ENCODE results near the gene KMT2D. TPM values are rescaled to one million over a fixed set of nuclear protein-coding genes. Genes with fewer than 3 reads are reported as not detected.

KMT2D gene
- total RNA-seq, 3 donors from 2014 or later (not counting 1 experiment from before 2014, with no cell fraction given): 164 to 186 (median 182) TPM

DNA sequence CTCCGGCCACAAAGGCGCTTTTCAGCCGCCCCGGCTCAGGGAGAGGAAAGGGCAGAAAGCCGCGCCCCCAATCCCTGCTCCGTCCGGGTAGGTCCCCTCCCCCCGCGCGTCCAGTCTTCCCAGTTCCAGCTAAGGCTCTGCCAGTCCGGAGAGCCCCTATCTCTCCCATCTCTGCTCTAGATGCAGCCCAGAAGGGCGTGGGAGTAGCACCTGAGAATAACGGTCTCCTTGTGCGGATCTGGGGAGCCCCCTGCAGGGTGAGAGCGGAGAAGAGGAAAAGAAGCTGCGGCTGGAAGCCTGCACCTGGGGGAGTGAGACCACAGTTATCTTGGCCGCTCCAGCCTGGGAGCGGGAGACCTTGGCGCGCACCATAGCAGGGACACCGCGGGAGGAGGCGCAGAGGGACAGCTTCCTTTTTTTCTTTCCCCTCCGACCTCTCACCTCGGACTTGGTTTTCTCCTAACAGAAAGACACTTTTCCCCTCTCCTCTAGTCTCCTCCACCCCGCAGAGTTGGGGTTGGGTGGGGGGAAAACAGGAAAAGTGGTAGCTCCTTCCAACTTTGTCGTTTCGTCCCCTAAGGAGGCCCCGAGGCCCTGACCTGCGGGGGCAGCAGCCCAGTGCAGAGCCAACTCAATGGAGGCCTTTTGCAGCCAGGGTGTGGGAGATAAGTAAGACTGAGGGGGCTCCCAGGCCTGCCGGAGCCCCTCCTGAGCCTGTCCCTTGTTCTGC, 31.7 kb upstream of the KMT2D start:
- Histone ChIP-seq H3K4me3 (ENCODE audit: low read length) (no peak overlapping the region), H3K27me3 (ENCODE audit: control insufficient read depth, insufficient read depth, low read length) (peaks cover 50% of the 10 kb centered on the region), H3K4me1 (ENCODE audit: control insufficient read depth, insufficient read depth, low read length) (peaks cover 63% of the 10 kb centered on the region), H3K36me3 (ENCODE audit: control insufficient read depth, insufficient read depth, low read length) (peaks cover 6% of the 10 kb centered on the region), H3K27ac (ENCODE audit: low read length) (no peak overlapping the region), H3K9me3 (ENCODE audit: control insufficient read depth, insufficient read depth, low read length) (no peaks in the 10 kb centered on the region)
- Mint-ChIP-seq H3K4me1 (peaks cover 33 to 55% of the 10 kb centered on the region in 2 donors), H3K4me3 (no peak overlapping the region), H3K9me3 (no peaks in the 10 kb centered on the region), H3K27me3 (ENCODE audit: low read depth in 2 of 2) (peaks cover 27 to 49% of the 10 kb centered on the region in 2 donors), H3K36me3 (peaks cover 7% of the 10 kb centered on the region), H3K27ac (no peak overlapping the region)
- WGBS (ENCODE audit: insufficient coverage): 7% methylated on average over 29 of the region's 32 CpGs
- TF ChIP-seq, protein P1, sequence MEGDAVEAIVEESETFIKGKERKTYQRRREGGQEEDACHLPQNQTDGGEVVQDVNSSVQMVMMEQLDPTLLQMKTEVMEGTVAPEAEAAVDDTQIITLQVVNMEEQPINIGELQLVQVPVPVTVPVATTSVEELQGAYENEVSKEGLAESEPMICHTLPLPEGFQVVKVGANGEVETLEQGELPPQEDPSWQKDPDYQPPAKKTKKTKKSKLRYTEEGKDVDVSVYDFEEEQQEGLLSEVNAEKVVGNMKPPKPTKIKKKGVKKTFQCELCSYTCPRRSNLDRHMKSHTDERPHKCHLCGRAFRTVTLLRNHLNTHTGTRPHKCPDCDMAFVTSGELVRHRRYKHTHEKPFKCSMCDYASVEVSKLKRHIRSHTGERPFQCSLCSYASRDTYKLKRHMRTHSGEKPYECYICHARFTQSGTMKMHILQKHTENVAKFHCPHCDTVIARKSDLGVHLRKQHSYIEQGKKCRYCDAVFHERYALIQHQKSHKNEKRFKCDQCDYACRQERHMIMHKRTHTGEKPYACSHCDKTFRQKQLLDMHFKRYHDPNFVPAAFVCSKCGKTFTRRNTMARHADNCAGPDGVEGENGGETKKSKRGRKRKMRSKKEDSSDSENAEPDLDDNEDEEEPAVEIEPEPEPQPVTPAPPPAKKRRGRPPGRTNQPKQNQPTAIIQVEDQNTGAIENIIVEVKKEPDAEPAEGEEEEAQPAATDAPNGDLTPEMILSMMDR (IDR thresholded peaks at IDR 0.05): no peak
- intact Hi-C loops (cut with micrococcal nuclease): no loop called here
- DNase-seq (peak in 1 of 2 donors; percentile 75), ATAC-seq (no peak)

DNA sequence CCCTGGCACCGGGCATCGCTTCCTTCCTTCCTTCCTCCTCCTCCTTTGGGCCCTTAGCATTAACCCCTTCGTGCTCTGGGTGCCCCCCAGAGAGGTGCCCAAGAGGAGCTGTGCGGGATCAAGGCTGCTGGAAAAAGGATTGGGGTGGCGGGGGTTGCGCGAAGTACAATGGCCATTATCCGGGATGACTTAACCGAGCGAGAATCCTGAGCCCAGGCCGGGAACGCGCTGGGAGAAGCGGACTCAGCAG, 31.2 kb upstream of the KMT2D start:
- TF ChIP-seq, protein P1 (IDR thresholded peaks at IDR 0.05): no peak
- peaks cover 33 to 55% of the 10 kb centered on the region in 2 donors for H3K4me1 Mint-ChIP-seq
- no peak overlapping the region for H3K4me3 ChIP-seq (ENCODE audit: low read length)

DNA sequence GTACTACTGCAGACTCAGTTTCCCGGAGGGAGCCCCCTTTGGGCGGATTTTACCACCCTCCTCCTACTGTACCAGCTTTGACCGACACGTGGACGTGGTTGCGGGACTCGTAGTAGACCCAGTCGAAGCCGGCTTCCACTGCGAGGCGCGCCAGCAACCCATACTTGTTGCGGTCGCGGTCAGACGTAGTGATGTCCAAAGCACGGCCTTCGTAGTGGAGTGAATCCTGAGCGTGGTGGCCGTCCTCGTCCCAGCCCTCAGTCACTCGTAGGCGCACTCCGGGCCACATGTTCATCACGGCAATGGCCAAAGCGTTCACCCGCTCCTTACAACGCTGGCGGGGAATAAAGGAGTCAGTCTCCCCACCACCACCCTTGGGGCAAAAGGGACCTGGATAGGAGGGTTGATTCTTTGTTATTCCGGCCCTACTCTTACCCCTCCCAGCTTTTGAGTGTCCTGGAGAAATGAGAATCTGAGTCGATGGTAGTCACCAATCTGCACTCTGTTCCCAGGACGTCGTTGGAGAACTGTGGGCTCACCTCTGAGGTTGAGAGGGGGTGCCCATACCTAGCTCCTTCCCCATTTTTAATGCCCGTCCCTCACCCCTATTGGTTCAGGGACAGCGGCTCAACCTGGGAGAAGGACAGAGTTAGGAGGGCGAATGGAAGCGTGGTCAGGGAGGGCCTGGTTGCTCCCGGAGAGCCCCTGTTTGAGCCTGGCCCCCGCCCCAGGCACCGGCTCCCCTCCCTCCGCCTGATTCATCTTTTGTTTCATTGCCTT, 30.7 kb upstream of the KMT2D start:
- H3K4me1 ChIP-seq (ENCODE audit: control insufficient read depth, insufficient read depth, low read length): peaks cover 63% of the 10 kb centered on the region
- DNase-seq (peak in 1 of 2 donors; percentile 27), ATAC-seq (no peak)
- Mint-ChIP-seq H3K27ac (no peak overlapping the region), H3K27me3 (ENCODE audit: low read depth in 2 of 2) (peaks cover 27 to 54% of the 10 kb centered on the region in 2 donors), H3K36me3 (peaks cover 7% of the 10 kb centered on the region), H3K4me3 (peak overlapping the region; percentile 79), H3K4me1 (peaks cover 33 to 55% of the 10 kb centered on the region in 2 donors), H3K9me3 (no peaks in the 10 kb centered on the region)
- WGBS (ENCODE audit: insufficient coverage): 12% methylated on average over 32 of the region's 41 CpGs
- H3K4me3 ChIP-seq (ENCODE audit: low read length): no peak overlapping the region
- TF ChIP-seq, protein P1 (IDR thresholded peaks at IDR 0.05): no peak
- intact Hi-C loops (cut with micrococcal nuclease): no loop called here
- no peaks in the 10 kb centered on the region for H3K36me3 ChIP-seq (ENCODE audit: control insufficient read depth, insufficient read depth, low read length)
- H3K27me3 ChIP-seq (ENCODE audit: control insufficient read depth, insufficient read depth, low read length): peaks cover 50% of the 10 kb centered on the region
- H3K27ac ChIP-seq (ENCODE audit: low read length): no peak overlapping the region
- no peaks in the 10 kb centered on the region for H3K9me3 ChIP-seq (ENCODE audit: control insufficient read depth, insufficient read depth, low read length)

More for the DNA sequence above, 31.2 kb upstream of the KMT2D start:
- H3K4me1 ChIP-seq (ENCODE audit: control insufficient read depth, insufficient read depth, low read length): peaks cover 63% of the 10 kb centered on the region
- WGBS (ENCODE audit: insufficient coverage): 5% methylated on average over 14 of the region's 14 CpGs
- intact Hi-C loops (cut with micrococcal nuclease): no loop called here
- H3K27me3 Mint-ChIP-seq (ENCODE audit: low read depth in 2 of 2): peaks cover 27 to 51% of the 10 kb centered on the region in 2 donors
- H3K9me3 ChIP-seq (ENCODE audit: control insufficient read depth, insufficient read depth, low read length): no peaks in the 10 kb centered on the region
- DNase-seq (no peak), ATAC-seq (no peak)
- no peak overlapping the region for H3K27ac ChIP-seq (ENCODE audit: low read length)
- H3K36me3 Mint-ChIP-seq: peaks cover 7% of the 10 kb centered on the region
- no peak overlapping the region for H3K4me3 Mint-ChIP-seq
- H3K27ac Mint-ChIP-seq: no peak overlapping the region
- H3K27me3 ChIP-seq (ENCODE audit: control insufficient read depth, insufficient read depth, low read length): peaks cover 50% of the 10 kb centered on the region
- no peaks in the 10 kb centered on the region for H3K9me3 Mint-ChIP-seq
- peaks cover 2% of the 10 kb centered on the region for H3K36me3 ChIP-seq (ENCODE audit: control insufficient read depth, insufficient read depth, low read length)

Data from natural killer cell (primary cell).